Measurements from ENCODE around the gene OR2D3.
"Not testable (repeated sequence)": the region's sequence is repeated elsewhere in the genome, so short reads cannot be mapped to it uniquely, and the experiment has no call there.

Gene OR2D3

GRCh38 chr11:6931146-6931713 is 10.4 kb downstream of the OR2D3 start:
- DNase-seq: no peak

DNA sequence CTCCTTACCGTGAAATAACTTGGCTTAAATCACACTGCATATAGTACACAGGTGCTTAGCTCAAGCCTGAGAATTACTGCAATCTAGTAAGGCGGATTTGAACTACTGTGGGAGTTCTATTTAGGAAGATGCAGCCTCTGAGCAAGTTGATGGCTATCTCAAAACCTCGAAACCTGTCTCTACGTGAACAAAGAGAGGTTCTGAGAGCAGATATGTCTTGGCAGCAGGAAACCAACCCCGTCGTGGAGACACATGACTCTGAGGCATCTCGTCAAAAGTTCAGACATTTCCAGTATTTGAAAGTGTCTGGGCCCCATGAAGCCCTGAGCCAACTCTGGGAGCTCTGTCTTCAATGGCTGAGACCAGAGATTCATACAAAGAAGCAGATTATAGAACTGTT is 11.3 kb downstream of the OR2D3 start:
- no peak for DNase-seq

- DNase-seq: no peak
Observed at GRCh38 chr11:6941970-6942369, 21.2 kb downstream of the OR2D3 start.

DNA sequence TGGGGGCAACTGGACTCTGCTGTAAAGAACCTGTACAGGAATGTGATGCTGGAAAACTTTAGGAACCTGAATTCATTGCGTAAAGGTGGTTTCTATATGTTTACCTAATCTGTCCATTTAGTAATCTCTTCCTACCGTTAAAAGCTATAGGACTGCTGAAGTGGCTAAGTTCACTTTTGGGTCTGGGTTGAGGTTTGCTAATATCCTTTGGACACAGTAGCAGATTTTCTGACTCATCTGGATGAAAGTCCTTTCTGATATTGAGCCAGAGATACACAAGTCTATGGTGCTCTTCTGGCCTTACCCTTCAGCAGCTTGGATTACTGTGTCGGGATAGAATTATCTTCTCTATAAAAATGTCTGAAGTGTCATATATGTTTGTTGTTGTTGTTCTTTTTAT is 22.3 kb downstream of the OR2D3 start:
- no peak for DNase-seq

GRCh38 chr11:6954248-6954647 is 33.4 kb downstream of the OR2D3 start:
- DNase-seq: not testable (repeated sequence)

GRCh38 chr11:6962141-6962540 is 41.3 kb downstream of the OR2D3 start:
- DNase-seq: no peak

DNA sequence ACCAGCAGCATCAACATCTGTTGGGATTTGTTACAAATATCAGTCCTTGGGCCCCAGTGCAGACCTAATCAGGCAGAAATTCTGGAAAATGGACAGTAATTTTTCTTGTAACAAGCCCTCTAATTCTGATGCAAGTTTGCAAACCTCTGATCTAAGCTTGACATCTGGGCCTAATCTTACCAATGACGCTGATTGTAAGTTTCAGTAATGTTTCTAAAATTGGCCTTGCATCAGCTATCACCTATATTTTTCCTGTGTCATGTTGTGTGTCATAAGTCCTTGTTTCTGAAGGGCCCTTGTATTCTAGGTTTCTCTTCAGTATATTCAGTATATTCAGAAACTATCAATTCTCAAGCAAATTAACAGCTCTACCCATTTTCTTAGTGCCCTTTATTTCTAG is 41.9 kb downstream of the OR2D3 start:
- DNase-seq: no peak

DNA sequence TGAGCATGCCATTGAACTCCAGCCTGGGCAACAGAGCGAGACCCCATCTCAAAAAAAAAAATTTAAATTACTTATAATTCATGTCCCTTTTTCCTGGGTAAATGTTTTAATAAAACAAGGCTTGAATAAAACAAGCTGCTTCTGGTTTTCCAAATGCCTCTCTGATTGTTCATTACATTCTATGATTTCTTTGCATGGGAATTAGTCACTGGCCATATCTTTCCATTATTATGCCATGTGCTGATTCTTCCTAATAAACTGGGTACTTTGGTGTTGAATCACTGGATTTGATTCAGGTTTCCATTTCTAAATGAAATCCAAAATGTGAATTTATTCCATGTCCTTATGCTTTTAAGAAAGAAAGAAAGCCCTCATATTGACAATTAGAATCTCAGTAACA is 48.0 kb downstream of the OR2D3 start:
- no peak for DNase-seq

DNA sequence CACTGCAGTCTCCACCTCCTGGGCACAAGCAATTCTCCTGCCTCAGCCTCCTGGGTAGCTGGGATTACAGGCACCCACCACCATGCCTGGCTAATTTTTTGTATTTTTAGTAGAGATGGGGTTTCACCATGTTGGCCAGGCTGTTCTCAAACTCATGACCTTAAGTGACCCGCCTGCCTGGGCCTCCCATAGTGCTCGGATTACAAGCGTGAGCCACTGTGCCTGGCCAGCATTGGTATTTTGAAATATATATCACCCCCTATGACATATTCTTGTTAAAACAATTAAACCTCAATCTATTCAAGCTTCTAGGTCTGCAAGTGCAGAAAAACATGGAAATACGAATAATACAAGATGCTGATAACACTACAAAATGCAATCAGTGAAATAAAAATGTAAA is 49.1 kb downstream of the OR2D3 start:
- DNase-seq: not testable (repeated sequence)
